Prostate gland (tissue), 2 donors: ENCODE measurements around the gene VSIG10L.

Source experiments
- POLR2A ChIP-seq: fragments of 450-650 bp; IDR thresholded peaks from one replicate; pipeline ENCODE4 v1.6.1; 2016; ENCODE audit warnings: antibody characterized with exemption, mild to moderate bottlenecking
- POLR2AphosphoS5 ChIP-seq: sonication (generic); formaldehyde crosslinking; IDR thresholded peaks from one replicate; pipeline ENCODE4 v1.6.1; 2017; ENCODE audit warnings: antibody characterized with exemption
- TF ChIP-seq, protein P1 (sequence below), 4 experiments: fragments of 200-600 bp in 2 of 4; fragments of 450-650 bp in 2 of 4; sonication (generic) in 2 of 4; IDR thresholded peaks; 1 replicate in 3 of 4; 2 replicates in 1 of 4; pipeline ENCODE4 v1.5.1; 2016 to 2019; ENCODE audit warnings: antibody characterized with exemption in 4 of 4, mild to moderate bottlenecking in 2 of 4, moderate library complexity in 2 of 4

DNA sequence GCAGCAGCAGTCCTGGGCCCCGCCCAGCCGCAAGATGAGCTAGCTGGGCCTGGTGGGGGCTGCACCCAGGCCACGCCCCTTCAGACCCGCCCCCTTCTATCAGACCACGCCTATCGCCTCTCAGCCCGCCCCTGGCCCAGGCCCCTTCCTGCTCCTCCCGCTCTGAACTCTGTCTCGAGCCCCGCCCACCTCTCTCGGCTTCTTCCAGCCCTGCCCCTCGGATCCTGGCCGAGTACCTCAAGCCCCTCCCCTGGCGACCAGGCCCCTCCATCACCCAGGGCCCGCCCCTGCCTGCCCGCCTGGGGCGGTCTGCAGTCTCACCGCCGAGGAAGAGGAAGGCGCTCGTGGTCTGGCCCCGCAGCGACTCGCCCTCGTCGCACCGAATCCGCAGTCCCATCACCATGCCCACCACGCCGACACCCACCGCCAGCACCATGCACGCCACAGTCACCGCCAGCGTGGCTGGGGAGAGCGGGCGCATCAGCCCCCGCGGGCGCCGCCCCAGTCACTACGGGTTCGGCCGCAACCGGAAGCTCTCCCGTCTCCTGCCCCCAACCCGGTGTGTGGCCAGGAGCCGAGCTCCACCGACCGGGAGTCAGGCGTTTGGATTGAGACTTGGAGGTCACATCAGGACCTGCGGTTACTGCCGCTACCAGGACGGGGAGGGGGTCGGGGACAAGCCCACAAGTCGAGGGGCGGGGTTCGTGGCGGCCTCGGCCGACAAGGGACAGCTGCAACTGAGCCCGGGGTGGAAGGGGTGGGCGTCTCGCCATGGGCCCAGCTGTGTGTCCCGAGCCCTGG, 25.8 kb upstream of the VSIG10L start:
- TF ChIP-seq, protein P1, sequence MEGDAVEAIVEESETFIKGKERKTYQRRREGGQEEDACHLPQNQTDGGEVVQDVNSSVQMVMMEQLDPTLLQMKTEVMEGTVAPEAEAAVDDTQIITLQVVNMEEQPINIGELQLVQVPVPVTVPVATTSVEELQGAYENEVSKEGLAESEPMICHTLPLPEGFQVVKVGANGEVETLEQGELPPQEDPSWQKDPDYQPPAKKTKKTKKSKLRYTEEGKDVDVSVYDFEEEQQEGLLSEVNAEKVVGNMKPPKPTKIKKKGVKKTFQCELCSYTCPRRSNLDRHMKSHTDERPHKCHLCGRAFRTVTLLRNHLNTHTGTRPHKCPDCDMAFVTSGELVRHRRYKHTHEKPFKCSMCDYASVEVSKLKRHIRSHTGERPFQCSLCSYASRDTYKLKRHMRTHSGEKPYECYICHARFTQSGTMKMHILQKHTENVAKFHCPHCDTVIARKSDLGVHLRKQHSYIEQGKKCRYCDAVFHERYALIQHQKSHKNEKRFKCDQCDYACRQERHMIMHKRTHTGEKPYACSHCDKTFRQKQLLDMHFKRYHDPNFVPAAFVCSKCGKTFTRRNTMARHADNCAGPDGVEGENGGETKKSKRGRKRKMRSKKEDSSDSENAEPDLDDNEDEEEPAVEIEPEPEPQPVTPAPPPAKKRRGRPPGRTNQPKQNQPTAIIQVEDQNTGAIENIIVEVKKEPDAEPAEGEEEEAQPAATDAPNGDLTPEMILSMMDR (IDR thresholded peaks at IDR 0.05), result peak in 1 of 4 experiments; percentile 31
- TF ChIP-seq POLR2AphosphoS5 (peak; percentile 90), POLR2A (peak; percentile 1)
